Measurements from ENCODE around the gene CEP70. TPM values are rescaled to one million over a fixed set of nuclear protein-coding genes. Genes with fewer than 3 reads are reported as not detected.

CEP70 gene
- total RNA-seq, 3 donors from 2014 or later = 19.5 to 84.0 (median 58.3) TPM

DNA sequence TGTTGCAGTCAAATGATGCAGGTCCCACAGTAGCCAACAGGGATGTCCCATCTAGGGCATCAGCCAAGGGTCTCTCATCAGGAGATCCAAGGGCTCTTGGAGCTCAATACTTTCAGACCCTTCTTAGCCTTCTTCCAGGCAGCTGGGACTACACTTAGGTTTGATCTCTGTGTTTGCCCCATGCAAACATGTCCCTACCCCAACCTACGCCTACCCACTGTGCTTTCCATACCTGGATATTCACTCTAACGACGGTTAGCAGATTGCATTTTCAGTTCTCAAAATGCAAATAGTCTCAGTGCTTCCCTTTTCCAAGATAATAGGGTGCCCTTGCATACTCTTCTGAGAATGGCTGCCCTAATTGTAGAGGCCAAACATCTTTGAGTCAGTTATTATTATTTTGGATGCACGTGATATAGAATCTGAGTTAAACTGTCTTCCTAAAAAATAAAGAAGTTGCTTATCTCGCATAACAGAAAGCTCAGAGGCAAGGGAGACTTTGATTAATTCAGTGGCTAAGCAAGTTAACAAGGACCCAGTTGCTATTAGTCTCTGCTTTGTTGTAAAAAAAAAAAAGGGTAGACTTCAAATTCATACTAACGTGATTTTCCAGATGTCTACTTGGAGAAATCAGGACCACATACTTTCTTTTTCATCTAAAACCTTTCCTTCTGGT is 1.0 kb upstream of the CEP70 start:
- Histone ChIP-seq H3K27ac (peak overlapping the region; percentile 98 to 100), H3K4me3 (peak overlapping the region; percentile 74 to 82 (median 79)), H3K4me1 (peaks cover 0 to 6% of the 10 kb centered on the region in 2 donors), H3K9me3 (no peaks in the 10 kb centered on the region), H3K27me3 (no peaks in the 10 kb centered on the region), H3K36me3 (no peaks in the 10 kb centered on the region)
- intact Hi-C loops (cut with DNase I; ENCODE audit: low total_unique reads) = loop anchor here (5.0 kb wide), 1 partner anchor 322 kb away; no protein-coding TSS in a partner anchor
- TF ChIP-seq POLR2A (IDR thresholded peaks at IDR 0.05) (no peak), POLR2AphosphoS5 (IDR thresholded peaks at IDR 0.05) (no peak)
- TF ChIP-seq, protein P1, sequence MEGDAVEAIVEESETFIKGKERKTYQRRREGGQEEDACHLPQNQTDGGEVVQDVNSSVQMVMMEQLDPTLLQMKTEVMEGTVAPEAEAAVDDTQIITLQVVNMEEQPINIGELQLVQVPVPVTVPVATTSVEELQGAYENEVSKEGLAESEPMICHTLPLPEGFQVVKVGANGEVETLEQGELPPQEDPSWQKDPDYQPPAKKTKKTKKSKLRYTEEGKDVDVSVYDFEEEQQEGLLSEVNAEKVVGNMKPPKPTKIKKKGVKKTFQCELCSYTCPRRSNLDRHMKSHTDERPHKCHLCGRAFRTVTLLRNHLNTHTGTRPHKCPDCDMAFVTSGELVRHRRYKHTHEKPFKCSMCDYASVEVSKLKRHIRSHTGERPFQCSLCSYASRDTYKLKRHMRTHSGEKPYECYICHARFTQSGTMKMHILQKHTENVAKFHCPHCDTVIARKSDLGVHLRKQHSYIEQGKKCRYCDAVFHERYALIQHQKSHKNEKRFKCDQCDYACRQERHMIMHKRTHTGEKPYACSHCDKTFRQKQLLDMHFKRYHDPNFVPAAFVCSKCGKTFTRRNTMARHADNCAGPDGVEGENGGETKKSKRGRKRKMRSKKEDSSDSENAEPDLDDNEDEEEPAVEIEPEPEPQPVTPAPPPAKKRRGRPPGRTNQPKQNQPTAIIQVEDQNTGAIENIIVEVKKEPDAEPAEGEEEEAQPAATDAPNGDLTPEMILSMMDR (IDR thresholded peaks at IDR 0.05) = no peak
- no peak for DNase-seq (ENCODE audit: low spot score in 2 of 2)

DNA sequence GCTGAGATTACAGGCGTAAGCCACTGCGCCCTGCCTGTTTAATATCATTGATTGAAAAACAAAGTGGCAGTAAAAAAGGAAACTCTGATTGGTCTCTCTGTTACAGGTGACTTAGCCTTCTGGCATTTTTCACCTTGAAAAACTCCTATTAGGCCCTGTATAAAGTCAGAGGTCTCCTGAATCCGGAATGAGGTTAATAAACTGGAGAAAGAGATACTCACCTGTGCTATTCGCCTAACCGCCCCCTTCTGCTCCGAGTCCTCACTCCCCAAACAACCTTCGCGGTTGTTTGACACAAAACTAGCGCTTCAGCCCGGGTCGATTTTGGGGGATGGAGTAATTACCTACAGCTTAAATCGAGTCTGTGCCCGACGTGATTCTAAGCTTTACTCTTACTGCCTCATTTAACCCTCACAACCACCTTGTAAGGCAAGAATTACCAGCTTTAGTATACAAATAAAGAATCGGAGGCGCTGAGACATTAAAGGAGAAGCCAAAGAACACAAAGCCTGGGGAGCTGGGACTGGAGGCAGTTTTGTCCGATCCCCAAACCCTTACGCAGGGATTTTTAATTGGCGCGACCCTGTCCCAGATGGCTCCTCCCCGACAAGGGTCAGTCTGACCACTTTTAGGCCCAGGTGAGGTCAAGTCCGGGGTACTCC is 441 bp downstream of the CEP70 start:
- intact Hi-C loops (cut with DNase I; ENCODE audit: low total_unique reads) = no loop called here
- H3K36me3 ChIP-seq = no peaks in the 10 kb centered on the region
- H3K27me3 ChIP-seq = no peaks in the 10 kb centered on the region
- H3K27ac ChIP-seq = peak overlapping the region; percentile 98 to 100
- no peak for DNase-seq (ENCODE audit: low spot score in 2 of 2)
- H3K4me3 ChIP-seq = peak overlapping the region; percentile 74 to 82 (median 79)
- no peaks in the 10 kb centered on the region for H3K9me3 ChIP-seq
- no peak for TF ChIP-seq POLR2A (IDR thresholded peaks at IDR 0.05)
- TF ChIP-seq, protein P1 (IDR thresholded peaks at IDR 0.05) = no peak
- no peak for TF ChIP-seq POLR2AphosphoS5 (IDR thresholded peaks at IDR 0.05)
- H3K4me1 ChIP-seq = peaks cover 0 to 6% of the 10 kb centered on the region in 2 donors

DNA sequence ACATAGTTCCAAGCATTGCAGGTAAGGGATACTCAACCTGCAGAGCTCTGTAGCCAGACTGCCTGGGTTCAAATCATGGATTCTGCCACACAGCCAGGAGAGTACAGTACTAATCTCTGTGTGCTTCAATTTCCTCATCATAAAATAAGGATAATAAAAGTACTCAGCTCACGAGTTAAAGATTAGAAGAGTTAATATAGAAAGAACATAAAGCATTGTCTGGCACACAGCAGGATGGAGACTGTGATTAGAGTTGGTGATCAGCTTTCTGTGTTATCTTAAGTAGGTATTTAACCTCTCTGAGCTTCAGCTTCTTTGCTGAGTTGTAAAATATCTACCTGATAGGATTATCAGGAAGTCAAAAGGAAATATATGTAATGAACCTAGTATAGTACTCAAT is 2.7 kb downstream of the CEP70 start:
- intact Hi-C loops (cut with DNase I; ENCODE audit: low total_unique reads) = no loop called here
- no peak overlapping the region for H3K4me3 ChIP-seq
- DNase-seq (ENCODE audit: low spot score in 2 of 2) = no peak
- H3K27ac ChIP-seq = no peak overlapping the region
- H3K27me3 ChIP-seq = no peaks in the 10 kb centered on the region
- TF ChIP-seq, protein P1 (IDR thresholded peaks at IDR 0.05) = no peak
- TF ChIP-seq POLR2A (IDR thresholded peaks at IDR 0.05) (no peak), POLR2AphosphoS5 (IDR thresholded peaks at IDR 0.05) (no peak)
- H3K4me1 ChIP-seq = peaks cover 0 to 6% of the 10 kb centered on the region in 2 donors
- no peaks in the 10 kb centered on the region for H3K9me3 ChIP-seq
- H3K36me3 ChIP-seq = no peaks in the 10 kb centered on the region

DNA sequence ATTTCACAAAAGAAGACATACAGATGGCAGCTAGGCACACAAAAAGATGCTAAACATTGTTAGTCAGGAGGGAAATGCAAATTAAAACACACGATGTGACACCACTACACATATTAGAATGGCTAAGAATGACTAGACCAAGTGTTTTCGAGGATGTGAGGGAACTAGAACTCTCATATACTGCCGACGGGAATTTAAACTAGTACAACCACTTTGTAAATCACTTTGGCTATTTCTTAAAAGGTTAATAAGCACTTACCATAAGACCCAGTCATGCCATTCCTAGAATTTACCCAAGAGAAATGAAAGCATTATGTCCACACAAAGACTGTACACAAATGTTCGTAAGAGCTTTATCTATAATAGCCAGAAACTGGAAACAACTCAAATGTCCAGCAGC is 5.6 kb downstream of the CEP70 start:
- H3K36me3 ChIP-seq = no peaks in the 10 kb centered on the region
- no peak overlapping the region for H3K27ac ChIP-seq
- DNase-seq (ENCODE audit: low spot score in 2 of 2) = no peak
- H3K9me3 ChIP-seq = no peaks in the 10 kb centered on the region
- no peak overlapping the region for H3K4me3 ChIP-seq
- no peaks in the 10 kb centered on the region for H3K27me3 ChIP-seq
- peaks cover 0 to 6% of the 10 kb centered on the region in 2 donors for H3K4me1 ChIP-seq
- TF ChIP-seq, protein P1 (IDR thresholded peaks at IDR 0.05) = no peak
- TF ChIP-seq POLR2AphosphoS5 (IDR thresholded peaks at IDR 0.05) (no peak), POLR2A (IDR thresholded peaks at IDR 0.05) (no peak)
- intact Hi-C loops (cut with DNase I; ENCODE audit: low total_unique reads) = no loop called here

DNA sequence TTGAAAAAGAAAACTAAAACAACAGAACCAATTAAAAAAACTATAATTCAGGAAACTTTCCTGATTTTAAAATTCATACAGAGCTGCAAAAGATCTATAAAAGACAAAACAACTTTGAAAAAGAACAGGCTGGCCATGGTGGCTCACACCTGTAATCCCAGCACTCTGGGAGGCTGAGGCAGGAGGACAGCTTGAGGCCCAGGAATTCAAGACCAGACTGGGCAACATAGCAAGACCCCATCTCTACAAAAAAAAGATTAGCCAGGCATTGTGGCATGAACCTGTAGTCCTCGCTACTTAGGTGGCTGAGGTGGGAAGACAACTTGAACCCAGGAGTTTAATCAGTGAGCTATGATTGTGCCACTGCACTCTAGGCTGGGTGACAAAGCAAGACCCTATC is 6.7 kb downstream of the CEP70 start:
- no peaks in the 10 kb centered on the region for H3K9me3 ChIP-seq
- H3K27ac ChIP-seq = no peak overlapping the region
- no peaks in the 10 kb centered on the region for H3K27me3 ChIP-seq
- DNase-seq (ENCODE audit: low spot score in 2 of 2) = no peak
- no peaks in the 10 kb centered on the region for H3K36me3 ChIP-seq
- no peak for TF ChIP-seq POLR2AphosphoS5 (IDR thresholded peaks at IDR 0.05)
- TF ChIP-seq, protein P1 (IDR thresholded peaks at IDR 0.05) = no peak
- TF ChIP-seq POLR2A (IDR thresholded peaks at IDR 0.05) = no peak
- peaks cover 0 to 2% of the 10 kb centered on the region in 2 donors for H3K4me1 ChIP-seq
- no peak overlapping the region for H3K4me3 ChIP-seq
- intact Hi-C loops (cut with DNase I; ENCODE audit: low total_unique reads) = no loop called here
